Stomach smooth muscle (tissue), 2 donors: Measurements from ENCODE around the gene SLCO4C1.
A peak's percentile ranks its signal among the peaks of the same experiment; 100 is the strongest.

Source experiments
- H3K27ac ChIP-seq: one replicate; pipeline ENCODE4 v1.7.0; 2013; ENCODE audit warnings: mild to moderate bottlenecking, low read length, inconsistent platforms
- H3K27me3 ChIP-seq, 2 donors: one replicate each; pipeline ENCODE4 v1.7.0; 2013; ENCODE audit warnings: low read length in 2 of 2; ENCODE audit not compliant: insufficient read depth in 2 of 2, control insufficient read depth in 1 of 2
- H3K36me3 ChIP-seq, 2 donors: one replicate each; pipeline ENCODE4 v1.7.0; 2013; ENCODE audit warnings: low read length in 2 of 2; ENCODE audit not compliant: control insufficient read depth in 2 of 2, insufficient read depth in 2 of 2
- H3K4me1 ChIP-seq: one replicate; pipeline ENCODE4 v1.7.0; 2013; ENCODE audit warnings: low read length; ENCODE audit not compliant: control insufficient read depth, insufficient read depth
- H3K4me3 ChIP-seq, 2 donors: one replicate each; pipeline ENCODE4 v1.7.0; 2013; ENCODE audit warnings: low read length in 2 of 2
- H3K9ac ChIP-seq, 2 donors: one replicate each; pipeline ENCODE4 v1.7.0; 2013; ENCODE audit warnings: low read length in 2 of 2, mild to moderate bottlenecking in 1 of 2
- H3K9me3 ChIP-seq, 2 donors: one replicate each; pipeline ENCODE4 v1.7.0; 2013; ENCODE audit warnings: low read length in 2 of 2; ENCODE audit not compliant: control insufficient read depth in 2 of 2
- donor health status: healthy.
- donor health status: Pancreatic carcinoma.

The SLCO4C1 gene

DNA sequence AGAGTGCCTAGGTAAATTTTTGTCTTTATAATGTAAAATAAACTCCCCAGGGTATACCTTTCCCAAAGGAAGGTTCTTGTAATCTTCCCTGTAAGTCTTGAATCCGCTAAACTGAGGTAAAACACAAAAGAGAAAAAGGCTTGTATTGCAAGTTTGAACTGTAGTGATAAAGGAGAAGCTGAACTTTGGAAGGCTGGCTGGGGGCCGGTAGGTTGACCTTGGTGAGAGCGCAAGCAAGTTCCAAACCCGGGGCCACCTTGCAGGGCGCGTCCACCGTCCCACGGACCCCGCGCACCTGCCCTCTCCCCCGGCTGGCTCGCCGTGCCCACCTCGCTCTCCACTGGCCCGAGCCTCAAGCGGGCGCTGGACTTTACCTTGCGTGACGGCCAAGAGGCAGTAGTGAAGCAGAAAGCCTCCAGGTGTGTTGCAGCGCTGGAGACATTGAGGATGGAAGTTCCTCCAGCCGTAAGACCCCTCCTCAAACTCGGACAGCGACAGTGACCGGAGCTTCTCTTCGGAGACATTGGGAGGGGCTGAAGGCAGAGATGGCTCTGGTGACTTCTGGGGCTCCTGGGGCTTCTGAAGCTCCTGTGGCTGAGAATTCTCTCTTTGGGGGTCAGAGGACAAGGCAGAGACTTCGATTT, 428 bp downstream of the SLCO4C1 start:
- peaks cover 0 to 6% of the 10 kb centered on the region in 2 donors for H3K27me3 ChIP-seq
- peak overlapping the region; percentile 51 to 69 for H3K4me3 ChIP-seq
- H3K36me3 ChIP-seq: no peaks in the 10 kb centered on the region
- H3K9me3 ChIP-seq: no peaks in the 10 kb centered on the region
- peaks cover 4% of the 10 kb centered on the region for H3K4me1 ChIP-seq
- no peak overlapping the region for H3K9ac ChIP-seq
- H3K27ac ChIP-seq: no peak overlapping the region

DNA sequence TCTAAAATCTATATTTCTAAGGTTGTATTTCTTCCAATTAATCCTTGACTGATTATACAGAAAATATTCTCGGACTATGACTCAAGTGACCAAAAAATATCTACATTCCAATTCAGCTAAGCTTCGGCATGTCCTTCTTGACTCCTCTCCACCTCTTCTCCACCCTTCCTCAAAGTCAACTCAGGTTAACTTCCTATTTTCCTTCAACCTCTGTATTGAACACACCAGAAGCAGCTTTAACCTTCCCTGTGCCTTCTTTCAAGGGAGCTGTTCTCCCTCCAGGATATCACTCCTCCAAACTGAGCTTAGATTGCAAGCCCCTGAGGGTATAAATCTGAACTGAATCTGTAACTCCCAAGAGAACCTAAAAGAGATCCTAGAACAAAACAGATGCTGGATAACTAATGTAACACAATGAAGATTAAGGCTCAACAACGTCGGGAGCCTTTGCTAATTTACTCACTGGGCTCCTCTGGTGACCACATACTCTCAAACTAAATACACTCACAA, 1.1 kb downstream of the SLCO4C1 start:
- Histone ChIP-seq H3K4me1 (peaks cover 4% of the 10 kb centered on the region), H3K27ac (no peak overlapping the region), H3K9ac (no peak overlapping the region), H3K4me3 (no peak overlapping the region), H3K36me3 (no peaks in the 10 kb centered on the region), H3K27me3 (peaks cover 0 to 6% of the 10 kb centered on the region in 2 donors), H3K9me3 (no peaks in the 10 kb centered on the region)

DNA sequence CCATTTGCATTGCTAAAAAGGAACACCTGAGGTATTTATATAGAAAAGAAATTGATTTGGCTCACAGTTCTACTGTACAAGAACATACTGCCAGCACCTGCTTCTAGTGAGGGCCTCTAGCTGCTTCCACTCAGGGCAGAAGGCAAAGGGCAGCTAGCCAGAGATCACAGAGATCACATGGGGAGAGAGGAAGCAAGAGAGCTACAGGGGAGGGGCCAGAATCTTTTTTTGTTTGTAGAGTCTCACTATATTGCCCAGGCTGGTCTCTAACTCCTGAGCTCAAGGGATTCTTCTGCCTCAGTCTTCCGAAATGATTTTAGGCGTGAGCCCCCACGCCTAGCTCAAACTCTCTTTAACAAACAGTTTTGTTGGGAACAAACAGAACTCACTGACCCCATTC, 6.1 kb downstream of the SLCO4C1 start:
- Histone ChIP-seq H3K4me1 (no peaks in the 10 kb centered on the region), H3K9ac (no peak overlapping the region), H3K9me3 (no peaks in the 10 kb centered on the region), H3K36me3 (no peaks in the 10 kb centered on the region), H3K27ac (no peak overlapping the region), H3K4me3 (no peak overlapping the region), H3K27me3 (no peaks in the 10 kb centered on the region)

DNA sequence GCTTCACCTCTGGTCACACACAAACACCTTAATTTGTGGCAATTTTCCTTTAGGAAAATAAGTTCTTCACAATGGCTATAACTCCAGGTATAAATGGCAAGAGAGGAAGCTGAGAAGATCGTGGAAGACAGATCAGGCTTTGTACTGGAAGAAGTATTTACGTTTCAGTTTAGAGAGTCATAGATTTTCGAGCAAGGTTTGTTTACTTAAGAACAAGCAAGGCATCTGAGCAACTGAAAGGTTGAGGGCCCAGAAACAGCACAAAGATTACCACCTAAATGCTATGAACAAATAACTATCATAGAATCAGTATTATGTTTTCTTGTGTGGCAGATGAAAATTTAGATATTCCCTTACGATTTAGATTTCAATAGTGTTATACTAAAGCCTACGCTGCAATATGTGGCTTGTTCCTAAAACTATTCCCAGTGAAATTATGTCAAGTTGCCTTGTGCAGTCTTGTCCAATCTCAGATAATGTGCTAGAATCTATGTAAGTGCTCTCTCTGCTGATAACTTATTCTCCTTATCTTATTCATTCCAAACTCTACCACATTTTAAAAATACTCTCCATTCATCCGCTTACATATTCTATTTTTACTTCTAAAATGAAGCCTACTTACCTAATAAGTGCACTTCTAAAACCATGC, 6.7 kb downstream of the SLCO4C1 start:
- no peaks in the 10 kb centered on the region for H3K9me3 ChIP-seq
- no peaks in the 10 kb centered on the region for H3K27me3 ChIP-seq
- no peaks in the 10 kb centered on the region for H3K4me1 ChIP-seq
- H3K27ac ChIP-seq: no peak overlapping the region
- H3K4me3 ChIP-seq: no peak overlapping the region
- no peaks in the 10 kb centered on the region for H3K36me3 ChIP-seq
- no peak overlapping the region for H3K9ac ChIP-seq

DNA sequence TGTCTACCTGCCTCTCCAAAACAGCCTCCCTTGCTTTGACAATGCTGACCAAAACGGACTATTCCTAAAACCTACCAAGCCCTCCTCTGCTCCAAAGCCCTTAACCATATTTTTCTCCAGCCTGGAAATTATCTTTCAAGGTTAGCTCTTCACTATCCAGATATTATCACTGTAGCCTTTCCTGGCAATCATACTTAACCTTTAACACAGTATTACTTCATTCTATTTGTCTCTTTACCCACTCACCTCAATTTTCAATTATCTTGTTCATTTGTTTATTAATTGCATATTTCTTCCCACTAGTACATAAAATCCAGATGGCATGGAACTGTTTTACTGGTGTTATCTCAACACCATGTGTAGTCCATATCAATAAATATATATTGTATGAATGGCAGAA, 7.5 kb downstream of the SLCO4C1 start:
- H3K27ac ChIP-seq: no peak overlapping the region
- H3K4me1 ChIP-seq: no peaks in the 10 kb centered on the region
- no peak overlapping the region for H3K4me3 ChIP-seq
- no peak overlapping the region for H3K9ac ChIP-seq
- H3K27me3 ChIP-seq: no peaks in the 10 kb centered on the region
- H3K36me3 ChIP-seq: no peaks in the 10 kb centered on the region
- no peaks in the 10 kb centered on the region for H3K9me3 ChIP-seq

DNA sequence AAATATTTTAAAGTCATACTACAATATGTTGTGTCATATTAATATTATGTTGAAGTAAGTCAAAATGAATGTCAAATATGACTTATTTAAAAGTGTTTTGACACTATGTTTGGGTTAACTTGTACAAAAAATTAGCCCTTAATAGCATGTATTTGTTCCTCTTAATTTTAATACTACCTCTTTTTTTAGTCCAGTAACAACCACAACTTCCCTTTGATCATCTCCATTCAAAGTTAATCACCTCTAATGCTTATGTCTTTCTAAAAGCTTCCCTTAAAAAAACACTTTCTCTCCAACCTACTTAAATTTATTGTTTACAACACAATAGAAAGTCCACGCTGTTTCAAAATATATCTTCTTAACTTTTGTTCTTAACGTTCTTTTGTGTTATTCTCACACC, 9.6 kb downstream of the SLCO4C1 start:
- Histone ChIP-seq H3K9ac (no peak overlapping the region), H3K36me3 (no peaks in the 10 kb centered on the region), H3K27me3 (no peaks in the 10 kb centered on the region), H3K27ac (no peak overlapping the region), H3K4me1 (no peaks in the 10 kb centered on the region), H3K9me3 (no peaks in the 10 kb centered on the region), H3K4me3 (no peak overlapping the region)

DNA sequence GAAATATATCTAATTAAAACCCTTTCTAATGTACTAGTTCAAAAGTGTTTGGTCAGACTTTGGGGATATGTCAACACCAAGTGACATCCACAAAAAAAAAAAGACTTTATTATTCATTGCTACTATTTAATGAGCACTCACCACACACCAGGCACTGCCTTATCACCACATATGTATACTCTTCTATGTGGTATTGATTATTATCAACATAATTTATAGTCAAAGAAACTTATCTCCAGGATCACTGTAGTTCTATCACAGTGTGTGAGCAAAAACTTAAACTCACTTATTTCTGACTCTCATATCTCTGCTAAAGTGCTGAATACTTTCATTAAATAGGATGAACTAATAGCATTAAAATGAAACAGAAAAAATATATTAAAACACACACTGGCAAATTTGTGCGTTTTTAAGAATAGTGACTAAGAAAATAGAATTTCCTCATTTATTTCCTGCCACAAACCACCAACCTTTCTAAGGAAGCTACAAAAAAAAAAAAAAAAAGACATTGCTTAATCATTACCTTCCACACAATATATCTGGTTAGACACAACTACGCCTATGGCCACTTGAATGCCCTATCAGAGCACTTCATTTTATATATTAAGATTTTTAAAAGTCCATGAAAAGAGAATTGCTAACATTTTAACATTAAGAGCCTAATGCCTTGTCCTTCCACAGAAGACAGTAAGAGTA, 12.8 kb downstream of the SLCO4C1 start:
- H3K4me3 ChIP-seq: no peak overlapping the region

DNA sequence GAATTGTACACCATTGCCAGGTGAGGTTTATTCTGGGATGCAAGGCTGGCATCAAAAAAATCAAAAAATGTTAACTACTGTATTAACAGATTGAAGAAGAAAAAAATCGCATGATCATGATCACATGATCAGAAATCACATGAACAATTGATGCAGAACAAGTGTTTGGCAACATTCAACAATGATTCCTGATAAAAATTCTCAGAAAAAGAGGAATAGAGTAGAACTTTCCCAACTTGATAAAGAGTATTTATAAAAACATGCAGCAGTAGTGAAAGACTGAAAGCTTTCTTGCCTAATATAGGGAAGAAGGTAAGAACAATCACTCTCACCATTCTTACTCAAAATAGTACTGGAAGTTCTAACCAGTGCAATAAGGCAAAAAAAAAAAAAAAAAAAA, 16.4 kb downstream of the SLCO4C1 start:
- no peak overlapping the region for H3K27ac ChIP-seq

More for the DNA sequence above, 12.8 kb downstream of the SLCO4C1 start:
- Histone ChIP-seq H3K4me1 (no peaks in the 10 kb centered on the region), H3K27me3 (no peaks in the 10 kb centered on the region), H3K27ac (no peak overlapping the region), H3K9ac (no peak overlapping the region), H3K36me3 (no peaks in the 10 kb centered on the region), H3K9me3 (no peaks in the 10 kb centered on the region)

DNA sequence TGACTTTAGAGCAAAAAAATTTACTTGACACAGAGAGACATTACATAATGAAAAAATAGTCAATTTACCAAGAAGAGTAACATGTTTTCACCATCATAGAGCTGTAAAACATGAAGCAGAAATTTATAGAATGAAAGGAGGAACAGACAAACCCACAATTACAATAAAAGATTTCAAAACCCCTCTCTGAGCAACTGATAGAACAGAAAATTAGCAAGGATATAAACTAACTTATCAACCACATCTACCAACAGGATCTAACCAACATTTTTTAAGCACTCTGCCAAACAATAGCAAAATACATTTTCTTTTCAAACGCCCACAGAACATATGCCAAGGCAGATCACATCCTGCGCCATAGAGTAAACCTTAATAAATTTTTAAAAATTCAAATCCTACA, 17.9 kb downstream of the SLCO4C1 start:
- Histone ChIP-seq H3K4me3 (no peak overlapping the region), H3K9ac (no peak overlapping the region), H3K27me3 (no peaks in the 10 kb centered on the region), H3K4me1 (no peaks in the 10 kb centered on the region), H3K36me3 (no peaks in the 10 kb centered on the region), H3K27ac (no peak overlapping the region), H3K9me3 (no peaks in the 10 kb centered on the region)

More for the DNA sequence above, 16.4 kb downstream of the SLCO4C1 start:
- Histone ChIP-seq H3K27me3 (no peaks in the 10 kb centered on the region), H3K9ac (no peak overlapping the region), H3K4me3 (no peak overlapping the region), H3K4me1 (no peaks in the 10 kb centered on the region), H3K36me3 (no peaks in the 10 kb centered on the region), H3K9me3 (no peaks in the 10 kb centered on the region)

DNA sequence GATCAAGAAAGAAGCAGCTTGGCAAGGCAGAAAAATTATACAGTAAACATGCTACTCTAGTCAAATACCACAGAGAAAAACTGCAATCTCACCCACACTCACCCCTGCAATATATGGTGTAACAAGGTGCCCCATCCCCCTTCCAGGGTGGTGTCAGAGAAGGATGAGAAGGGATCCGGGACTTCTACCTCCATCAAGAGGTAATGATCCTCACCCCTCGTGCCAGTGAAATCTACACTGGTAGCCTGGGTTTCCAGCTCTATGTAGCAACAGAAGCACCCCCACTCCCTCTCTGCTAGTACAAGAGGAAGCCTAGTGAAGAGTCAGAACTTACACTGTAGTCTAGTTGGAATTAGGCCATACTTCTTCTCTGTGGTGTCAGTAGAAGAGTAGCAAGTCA, 18.9 kb downstream of the SLCO4C1 start:
- H3K9me3 ChIP-seq: no peaks in the 10 kb centered on the region
- H3K9ac ChIP-seq: no peak overlapping the region
- no peak overlapping the region for H3K4me3 ChIP-seq
- no peaks in the 10 kb centered on the region for H3K4me1 ChIP-seq
- no peaks in the 10 kb centered on the region for H3K36me3 ChIP-seq
- no peaks in the 10 kb centered on the region for H3K27me3 ChIP-seq
- no peak overlapping the region for H3K27ac ChIP-seq

DNA sequence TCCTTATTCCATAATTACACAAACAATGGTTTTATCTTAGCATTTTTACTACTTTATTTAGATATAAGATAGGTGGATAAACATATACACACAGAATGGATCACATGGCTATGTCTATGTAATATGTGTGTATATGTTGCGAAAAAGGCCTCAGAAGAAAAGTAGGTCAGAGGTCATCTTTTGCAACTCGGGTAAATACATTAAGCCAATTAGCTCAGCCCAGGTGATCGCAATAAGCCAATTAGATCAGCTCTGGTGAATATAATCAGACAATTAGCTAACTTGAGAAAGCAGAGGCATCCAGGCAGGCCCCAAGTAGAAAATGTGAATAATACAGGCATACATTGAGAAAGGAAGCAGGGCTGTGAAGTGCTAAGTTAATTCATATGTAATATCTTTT, 24.3 kb downstream of the SLCO4C1 start:
- Histone ChIP-seq H3K4me1 (no peaks in the 10 kb centered on the region), H3K36me3 (no peaks in the 10 kb centered on the region), H3K27ac (no peak overlapping the region)

More for the DNA sequence above, 24.3 kb downstream of the SLCO4C1 start:
- no peak overlapping the region for H3K9ac ChIP-seq
- no peak overlapping the region for H3K4me3 ChIP-seq
- no peaks in the 10 kb centered on the region for H3K27me3 ChIP-seq
- H3K9me3 ChIP-seq: no peaks in the 10 kb centered on the region
